ENCODE results near the gene SDR9C7.

GRCh38 chr12:56948881-56949280 lies 14.7 kb upstream of the SDR9C7 start:
- TF ChIP-seq EGR1 (IDR thresholded peaks at IDR 0.05; ENCODE audit: borderline replicate concordance, low read depth, low read length) (no peak), CTCF (IDR thresholded peaks at IDR 0.05; ENCODE audit: control extremely low read depth in 1 of 3, insufficient read depth in 1 of 3, low read depth in 1 of 3, low read length in 3 of 3) (no peak), POLR2A (IDR thresholded peaks at IDR 0.05; ENCODE audit: control extremely low read depth in 1 of 2, low read depth in 2 of 2, low read length in 2 of 2) (no peak), SIN3A (conservative IDR thresholded peaks at IDR 0.05 in 1 of 2, IDR thresholded peaks at IDR 0.05 in 1 of 2; ENCODE audit: low read depth in 1 of 2, low read length in 2 of 2) (no peak), SAP30 (IDR thresholded peaks at IDR 0.05; ENCODE audit: insufficient read depth, insufficient replicate concordance, low read length) (no peak), EP300 (IDR thresholded peaks at IDR 0.05; ENCODE audit: borderline replicate concordance in 1 of 2, low read depth in 2 of 2, low read length in 2 of 2) (no peak), YY1 (IDR thresholded peaks at IDR 0.05; ENCODE audit: low read depth, low read length) (no peak), ASH2L (IDR thresholded peaks at IDR 0.05; ENCODE audit: low read length) (no peak), RNF2 (IDR thresholded peaks at IDR 0.05; ENCODE audit: borderline replicate concordance, low read depth, low read length, missing control alignments, poor library complexity, severe bottlenecking) (no peak), HDAC2 (IDR thresholded peaks at IDR 0.05; ENCODE audit: borderline replicate concordance in 1 of 2, low read depth in 2 of 2, low read length in 2 of 2) (no peak), CHD2 (IDR thresholded peaks at IDR 0.05; ENCODE audit: low read length) (no peak), KDM1A (IDR thresholded peaks at IDR 0.05; ENCODE audit: borderline replicate concordance, low read length) (no peak)

Measured in H1 (cell line).